DND-41 (cell line): Measurements from ENCODE around the gene STK32B.

Source experiments
- ATAC-seq: fragments of 200-7000 bp; cut with Tn5 transposase; 3 replicates; pipeline ENCODE4 v1.9.1; 2021; ENCODE audit warnings: low read depth; ENCODE audit not compliant: insufficient read depth
- DNase-seq: peaks from one replicate; pipeline ENCODE4 v3.0.0-alpha.2; 2020
- H2AFZ ChIP-seq: 2 replicates; pipeline ENCODE4 v1.6.0; 2012; ENCODE audit warnings: low read depth, low read length
- H3K27ac ChIP-seq: 2 replicates; pipeline ENCODE4 v1.5.1; 2012; ENCODE audit warnings: low read length, inconsistent platforms
- H3K27me3 ChIP-seq: fragments of 200-600 bp; sonication (generic); 2 replicates; pipeline ENCODE4 v1.6.0; 2012; ENCODE audit warnings: low read length, mild to moderate bottlenecking, inconsistent platforms; ENCODE audit not compliant: insufficient read depth, poor library complexity
- H3K36me3 ChIP-seq: 2 replicates; pipeline ENCODE4 v1.5.1; 2012; ENCODE audit warnings: low read length, inconsistent platforms; ENCODE audit not compliant: insufficient read depth
- H3K4me1 ChIP-seq: 2 replicates; pipeline ENCODE4 v1.5.1; 2012; ENCODE audit warnings: mild to moderate bottlenecking, low read length; ENCODE audit not compliant: insufficient read depth
- H3K4me2 ChIP-seq: 2 replicates; pipeline ENCODE4 v1.6.0; 2012; ENCODE audit warnings: mild to moderate bottlenecking, moderate library complexity, low read length, inconsistent platforms; ENCODE audit not compliant: insufficient read depth
- H3K4me3 ChIP-seq, 2 experiments: fragments of 200-600 bp in 1 of 2; shearing (Covaris generic) in 1 of 2; 2 replicates each; pipeline ENCODE4 v1.5.1; 2012 to 2016; ENCODE audit warnings: inconsistent platforms in 2 of 2, low read length in 2 of 2, mild to moderate bottlenecking in 2 of 2, low read depth in 1 of 2, moderate library complexity in 1 of 2
- H3K79me2 ChIP-seq: 2 replicates; pipeline ENCODE4 v1.6.0; 2012; ENCODE audit warnings: low read length, inconsistent platforms; ENCODE audit not compliant: insufficient read depth
- H3K9ac ChIP-seq: 2 replicates; pipeline ENCODE4 v1.6.0; 2012; ENCODE audit warnings: low read depth, mild to moderate bottlenecking, inconsistent platforms, low read length, moderate library complexity
- H3K9me3 ChIP-seq: 2 replicates; pipeline ENCODE4 v1.5.1; 2012; ENCODE audit warnings: low read length, moderate library complexity, mild to moderate bottlenecking, inconsistent platforms; ENCODE audit not compliant: insufficient read depth, severe bottlenecking
- H4K20me1 ChIP-seq: 2 replicates; pipeline ENCODE4 v1.6.0; 2012; ENCODE audit warnings: low read length; ENCODE audit not compliant: insufficient read depth
- EZH2 ChIP-seq: IDR thresholded peaks from 3 replicates; pipeline ENCODE4 v1.6.1; 2012; ENCODE audit warnings: borderline replicate concordance, low read depth, mild to moderate bottlenecking, moderate library complexity, low read length, inconsistent platforms; ENCODE audit not compliant: severe bottlenecking
- TF ChIP-seq, protein P1 (sequence below): IDR thresholded peaks from 2 replicates; pipeline ENCODE4 v1.5.1; 2012; ENCODE audit warnings: borderline replicate concordance, low read length, moderate library complexity, mild to moderate bottlenecking; ENCODE audit not compliant: poor library complexity, severe bottlenecking; ENCODE audit errors: extremely low read depth

The STK32B gene

DNA sequence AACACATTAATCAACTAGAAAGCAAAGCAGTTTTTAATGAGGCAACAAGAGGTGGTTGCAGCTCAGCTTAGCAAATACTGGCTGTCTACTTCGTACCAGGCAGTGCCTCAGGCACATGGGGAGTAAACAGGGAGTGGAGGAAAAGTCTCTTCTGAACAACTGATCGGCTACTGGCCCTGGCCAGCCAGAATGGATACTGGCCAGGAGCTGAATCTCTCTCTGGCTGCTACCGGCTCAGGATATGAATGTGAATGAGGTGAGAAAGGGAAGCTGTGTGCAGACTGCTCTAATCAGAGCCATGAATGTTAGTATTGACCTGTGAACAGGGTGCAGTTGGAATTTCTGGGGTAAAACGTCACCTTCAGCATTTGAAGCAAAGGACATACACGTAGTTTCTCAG, 77.3 kb downstream of the STK32B start:
- no peak for ATAC-seq
- Histone ChIP-seq H4K20me1 (no peaks in the 10 kb centered on the region), H2AFZ (no peak overlapping the region), H3K4me3 (no peak overlapping the region), H3K27me3 (no peaks in the 10 kb centered on the region), H3K9me3 (no peaks in the 10 kb centered on the region), H3K9ac (no peak overlapping the region), H3K79me2 (no peaks in the 10 kb centered on the region), H3K36me3 (no peaks in the 10 kb centered on the region), H3K27ac (no peak overlapping the region), H3K4me2 (no peak overlapping the region), H3K4me1 (no peaks in the 10 kb centered on the region)
- TF ChIP-seq, protein P1, sequence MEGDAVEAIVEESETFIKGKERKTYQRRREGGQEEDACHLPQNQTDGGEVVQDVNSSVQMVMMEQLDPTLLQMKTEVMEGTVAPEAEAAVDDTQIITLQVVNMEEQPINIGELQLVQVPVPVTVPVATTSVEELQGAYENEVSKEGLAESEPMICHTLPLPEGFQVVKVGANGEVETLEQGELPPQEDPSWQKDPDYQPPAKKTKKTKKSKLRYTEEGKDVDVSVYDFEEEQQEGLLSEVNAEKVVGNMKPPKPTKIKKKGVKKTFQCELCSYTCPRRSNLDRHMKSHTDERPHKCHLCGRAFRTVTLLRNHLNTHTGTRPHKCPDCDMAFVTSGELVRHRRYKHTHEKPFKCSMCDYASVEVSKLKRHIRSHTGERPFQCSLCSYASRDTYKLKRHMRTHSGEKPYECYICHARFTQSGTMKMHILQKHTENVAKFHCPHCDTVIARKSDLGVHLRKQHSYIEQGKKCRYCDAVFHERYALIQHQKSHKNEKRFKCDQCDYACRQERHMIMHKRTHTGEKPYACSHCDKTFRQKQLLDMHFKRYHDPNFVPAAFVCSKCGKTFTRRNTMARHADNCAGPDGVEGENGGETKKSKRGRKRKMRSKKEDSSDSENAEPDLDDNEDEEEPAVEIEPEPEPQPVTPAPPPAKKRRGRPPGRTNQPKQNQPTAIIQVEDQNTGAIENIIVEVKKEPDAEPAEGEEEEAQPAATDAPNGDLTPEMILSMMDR, result no peak
- no peak for TF ChIP-seq EZH2
- no peak for DNase-seq

DNA sequence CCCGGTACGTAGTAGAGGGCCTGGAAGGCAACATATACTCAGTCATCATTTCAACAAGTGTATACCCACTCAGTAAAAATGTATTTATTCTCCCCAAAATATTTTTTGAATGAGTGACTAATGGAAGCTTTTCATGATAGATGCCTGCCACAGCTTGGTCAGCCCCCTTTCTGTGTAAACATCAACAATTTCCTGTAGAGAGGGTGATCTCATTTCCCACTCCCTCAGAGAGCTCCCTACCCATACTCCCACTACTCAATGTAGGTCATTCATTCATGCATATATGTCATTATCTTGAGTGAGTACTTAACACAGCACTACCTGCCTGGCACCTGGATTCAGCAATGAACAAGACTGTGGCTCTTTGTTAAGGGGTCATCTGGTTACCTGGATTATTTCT, 81.9 kb downstream of the STK32B start:
- no peaks in the 10 kb centered on the region for H3K27me3 ChIP-seq
- H3K79me2 ChIP-seq, result no peaks in the 10 kb centered on the region
- DNase-seq, result no peak
- H3K4me3 ChIP-seq, result no peak overlapping the region
- H3K9ac ChIP-seq, result no peak overlapping the region
- peaks cover 14% of the 10 kb centered on the region for H3K4me1 ChIP-seq
- no peaks in the 10 kb centered on the region for H3K36me3 ChIP-seq
- H2AFZ ChIP-seq, result no peak overlapping the region
- H3K27ac ChIP-seq, result no peak overlapping the region
- no peak for ATAC-seq
- TF ChIP-seq, protein P1, result no peak
- no peak for TF ChIP-seq EZH2
- no peaks in the 10 kb centered on the region for H3K9me3 ChIP-seq
- no peaks in the 10 kb centered on the region for H4K20me1 ChIP-seq
- H3K4me2 ChIP-seq, result no peak overlapping the region

DNA sequence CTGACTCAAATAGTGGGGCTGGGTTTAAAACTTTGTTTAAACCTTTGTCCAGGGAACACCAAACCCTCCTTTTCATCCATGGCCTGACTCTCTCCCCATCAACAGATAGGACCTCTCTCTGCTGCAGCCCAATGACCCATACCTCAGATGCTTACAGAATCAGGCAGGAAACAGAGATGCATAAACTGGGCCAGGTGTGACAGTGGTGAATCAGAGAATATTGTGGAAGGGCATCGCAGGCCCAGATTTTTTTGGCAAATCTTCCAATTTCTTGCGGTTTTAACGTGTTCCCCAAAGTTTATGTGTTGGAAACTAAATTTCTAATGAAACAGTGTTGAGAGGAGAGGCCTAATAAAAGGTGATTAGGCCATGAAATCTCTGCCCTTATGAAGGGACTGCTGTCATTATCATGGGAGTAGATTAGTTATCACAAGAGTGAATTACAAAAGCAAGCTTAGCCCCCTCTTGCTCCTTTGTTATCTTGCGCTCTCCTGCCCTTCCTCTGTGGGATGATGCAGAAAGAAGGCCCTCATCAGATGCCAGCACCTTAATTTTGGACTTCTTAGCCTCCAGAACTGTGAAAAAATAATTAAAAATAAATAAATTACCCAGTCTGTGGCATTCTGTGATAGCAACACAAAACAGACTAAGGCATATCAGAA, 82.8 kb downstream of the STK32B start:
- no peak overlapping the region for H3K27ac ChIP-seq
- no peaks in the 10 kb centered on the region for H4K20me1 ChIP-seq
- no peak overlapping the region for H3K9ac ChIP-seq
- no peaks in the 10 kb centered on the region for H3K79me2 ChIP-seq
- no peaks in the 10 kb centered on the region for H3K9me3 ChIP-seq
- no peak for DNase-seq
- H2AFZ ChIP-seq, result no peak overlapping the region
- H3K4me2 ChIP-seq, result no peak overlapping the region
- no peaks in the 10 kb centered on the region for H3K27me3 ChIP-seq
- TF ChIP-seq, protein P1, result no peak
- TF ChIP-seq EZH2, result no peak
- H3K4me1 ChIP-seq, result peaks cover 14% of the 10 kb centered on the region
- no peak overlapping the region for H3K4me3 ChIP-seq
- H3K36me3 ChIP-seq, result no peaks in the 10 kb centered on the region
- no peak for ATAC-seq
